Activated T-cell treated with anti-CD3 and anti-CD28 coated beads, Interleukin-2, amount 50 U/mL, for 72 hours (primary cell): Measurements from ENCODE around the gene MMP25. TPM values are rescaled to one million over a fixed set of nuclear protein-coding genes. Genes with fewer than 3 reads are reported as not detected.

Source experiments
- ATAC-seq, 2 donors: fragments of 150-1000 bp; cut with Tn5 transposase; replicated peaks in 1 of 2; 2 replicates each; pipeline ENCODE4 v1.10.0; 2021; ENCODE audit warnings: moderate library complexity in 2 of 2, mild to moderate bottlenecking in 1 of 2
- DNase-seq, 2 donors: peaks; one replicate each; pipeline ENCODE4 v3.0.0; 2021 to 2022; ENCODE audit warnings: mixed read lengths in 1 of 2
- H3K27ac Mint-ChIP-seq: one replicate; pipeline ENCODE4 v1.8.0; 2022; ENCODE audit warnings: mild to moderate bottlenecking, moderate library complexity, mixed read lengths
- H3K27me3 Mint-ChIP-seq: one replicate; pipeline ENCODE4 v1.8.0; 2022; ENCODE audit warnings: low read depth, mixed read lengths
- H3K36me3 Mint-ChIP-seq, 2 donors: one replicate each; pipeline ENCODE4 v1.8.0; 2022; ENCODE audit warnings: mixed read lengths in 2 of 2, mild to moderate bottlenecking in 1 of 2; ENCODE audit not compliant: insufficient read depth in 2 of 2
- H3K4me1 Mint-ChIP-seq: one replicate; pipeline ENCODE4 v1.8.0; 2022; ENCODE audit warnings: low read depth, mixed read lengths
- H3K4me3 Mint-ChIP-seq, 2 donors: one replicate each; pipeline ENCODE4 v1.8.0; 2022; ENCODE audit warnings: mild to moderate bottlenecking in 2 of 2, mixed read lengths in 2 of 2, moderate library complexity in 2 of 2
- H3K9me3 Mint-ChIP-seq, 2 donors: one replicate each; pipeline ENCODE4 v1.8.0; 2022; ENCODE audit warnings: mixed read lengths in 2 of 2
- total RNA-seq, 2 donors: library from RNA; stranded (reverse); gene quantifications; one replicate each; pipeline ENCODE4 v1.2.3, GENCODE V29; 2022

The MMP25 gene
- total RNA-seq, 2 donors from 2014 or later: 2.3 to 5.2 TPM

GRCh38 chr16:3057181-3058138 lies 11.1 kb downstream of the MMP25 start:
- no peaks in the 10 kb centered on the region for H3K27me3 Mint-ChIP-seq
- H3K4me3 Mint-ChIP-seq: peak overlapping the region; percentile 91 to 97
- peaks cover 70% of the 10 kb centered on the region for H3K4me1 Mint-ChIP-seq
- H3K9me3 Mint-ChIP-seq: no peaks in the 10 kb centered on the region
- ATAC-seq (no peak), DNase-seq (no peak)
- H3K27ac Mint-ChIP-seq: peak overlapping the region; percentile 43
- peaks cover 7 to 10% of the 10 kb centered on the region in 2 donors for H3K36me3 Mint-ChIP-seq

GRCh38 chr16:3058139-3059030 lies 12.0 kb downstream of the MMP25 start:
- Mint-ChIP-seq H3K36me3 (peaks cover 9 to 14% of the 10 kb centered on the region in 2 donors), H3K9me3 (no peaks in the 10 kb centered on the region), H3K4me3 (peak overlapping the region; percentile 91 to 97), H3K4me1 (peaks cover 76% of the 10 kb centered on the region), H3K27me3 (no peaks in the 10 kb centered on the region), H3K27ac (peak overlapping the region; percentile 63)
- DNase-seq (peak; percentile 63 to 72), ATAC-seq (peak; percentile 41 to 52)

- DNase-seq (peak; percentile 90 to 97), ATAC-seq (peak; percentile 85 to 87)
- H3K4me3 Mint-ChIP-seq: peak overlapping the region; percentile 91 to 97
- no peaks in the 10 kb centered on the region for H3K27me3 Mint-ChIP-seq
- H3K9me3 Mint-ChIP-seq: no peaks in the 10 kb centered on the region
- H3K4me1 Mint-ChIP-seq: peaks cover 76% of the 10 kb centered on the region
- peaks cover 10 to 14% of the 10 kb centered on the region in 2 donors for H3K36me3 Mint-ChIP-seq
- peak overlapping the region; percentile 93 for H3K27ac Mint-ChIP-seq
These were observed 12.8 kb downstream of the MMP25 start for GRCh38 chr16:3059041-3059722.

- ATAC-seq: no peak
- H3K4me1 Mint-ChIP-seq: peaks cover 76% of the 10 kb centered on the region
- H3K9me3 Mint-ChIP-seq: no peaks in the 10 kb centered on the region
- no peak for DNase-seq
- H3K27ac Mint-ChIP-seq: peak overlapping the region; percentile 93
- H3K27me3 Mint-ChIP-seq: no peaks in the 10 kb centered on the region
- H3K36me3 Mint-ChIP-seq: peaks cover 10 to 13% of the 10 kb centered on the region in 2 donors
- peak overlapping the region; percentile 85 to 91 for H3K4me3 Mint-ChIP-seq
These were observed 13.4 kb downstream of the MMP25 start for GRCh38 chr16:3059723-3060242.

- Mint-ChIP-seq H3K36me3 (peaks cover 10 to 12% of the 10 kb centered on the region in 2 donors), H3K27ac (peak overlapping the region; percentile 93), H3K4me3 (peak overlapping the region; percentile 85 to 91), H3K4me1 (peaks cover 76% of the 10 kb centered on the region), H3K9me3 (no peaks in the 10 kb centered on the region), H3K27me3 (no peaks in the 10 kb centered on the region)
- no peak for ATAC-seq
- DNase-seq: no peak
These were observed 14.2 kb downstream of the MMP25 start for GRCh38 chr16:3060339-3061127.

GRCh38 chr16:3062553-3062952 lies 16.2 kb downstream of the MMP25 start:
- Mint-ChIP-seq H3K4me1 (peaks cover 62% of the 10 kb centered on the region), H3K27ac (peak overlapping the region; percentile 98), H3K27me3 (no peaks in the 10 kb centered on the region), H3K9me3 (no peaks in the 10 kb centered on the region), H3K4me3 (peak overlapping the region; percentile 98 to 100), H3K36me3 (peaks cover 21 to 26% of the 10 kb centered on the region in 2 donors)
- no peak for DNase-seq
- ATAC-seq: no peak

- Mint-ChIP-seq H3K36me3 (peaks cover 24 to 34% of the 10 kb centered on the region in 2 donors), H3K27me3 (no peaks in the 10 kb centered on the region), H3K9me3 (no peaks in the 10 kb centered on the region), H3K4me3 (peak overlapping the region; percentile 98 to 100), H3K4me1 (peaks cover 72% of the 10 kb centered on the region), H3K27ac (peak overlapping the region; percentile 98)
- ATAC-seq: peak; percentile 36 to 48
- no peak for DNase-seq
These were observed 17.4 kb downstream of the MMP25 start for GRCh38 chr16:3063625-3064386.

GRCh38 chr16:3065069-3065741 lies 18.8 kb downstream of the MMP25 start, which contains the start of gene IL32:
Gene IL32, plus strand, starts transcription at chr16:3065640. Its CDS starts 172 bp downstream, at chr16:3065812.
- ATAC-seq: peak; percentile 48 to 61
- Mint-ChIP-seq H3K4me1 (peaks cover 78% of the 10 kb centered on the region), H3K27ac (peak within 1 kb of the TSS; percentile 98), H3K4me3 (peak within 1 kb of the TSS; percentile 98 to 100), H3K9me3 (no peaks in the 10 kb centered on the region), H3K36me3 (peaks cover 31 to 43% of the 10 kb centered on the region in 2 donors), H3K27me3 (no peaks in the 10 kb centered on the region)
- peak; percentile 70 to 85 for DNase-seq

GRCh38 chr16:3065742-3066439 lies 19.5 kb downstream of the MMP25 start:
- Mint-ChIP-seq H3K4me3 (peak overlapping the region; percentile 98 to 100), H3K27ac (peak overlapping the region; percentile 98), H3K4me1 (peaks cover 78% of the 10 kb centered on the region), H3K36me3 (peaks cover 32 to 44% of the 10 kb centered on the region in 2 donors), H3K9me3 (no peaks in the 10 kb centered on the region), H3K27me3 (no peaks in the 10 kb centered on the region)
- DNase-seq (peak in 1 of 2 donors; percentile 49), ATAC-seq (peak; percentile 1 to 18)

GRCh38 chr16:3066440-3066748 lies 20.0 kb downstream of the MMP25 start:
- peaks cover 83% of the 10 kb centered on the region for H3K4me1 Mint-ChIP-seq
- H3K27me3 Mint-ChIP-seq: no peaks in the 10 kb centered on the region
- H3K4me3 Mint-ChIP-seq: peak overlapping the region; percentile 98 to 100
- DNase-seq: no peak
- H3K9me3 Mint-ChIP-seq: no peaks in the 10 kb centered on the region
- no peak for ATAC-seq
- peak overlapping the region; percentile 98 for H3K27ac Mint-ChIP-seq
- peaks cover 32 to 44% of the 10 kb centered on the region in 2 donors for H3K36me3 Mint-ChIP-seq
